ENCODE results near the gene BICD2. TPM values are rescaled to one million over a fixed set of nuclear protein-coding genes. Genes with fewer than 3 reads are reported as not detected.
A peak's percentile ranks its signal among the peaks of the same experiment; 100 is the strongest.

Gene BICD2
- total RNA-seq, 2 experiments from 2014 or later: 13.3 to 14.2 TPM

GRCh38 chr9:92671323-92671722 lies 93.3 kb downstream of the BICD2 start:
- peak overlapping the region; percentile 96 for H3K4me3 Mint-ChIP-seq
- no peaks in the 10 kb centered on the region for H3K9me3 Mint-ChIP-seq (ENCODE audit: low read depth)
- intact Hi-C loops (cut with DNase I, micrococcal nuclease): loop anchor here in 1 of 2 experiments (2.0 to 5.0 kb wide), 3 partner anchors 35 to 1495 kb away; no protein-coding TSS in a partner anchor
- POLR2A ChIA-PET: interaction anchor here (0.7 kb wide), 1 partner anchor 512 kb away, joined by 5 read pairs; no protein-coding TSS in a partner anchor
- DNase-seq: peak; percentile 23
- peaks cover 25% of the 10 kb centered on the region for H3K4me1 Mint-ChIP-seq
- H3K36me3 Mint-ChIP-seq (ENCODE audit: low read depth): peaks cover 7% of the 10 kb centered on the region
- no peaks in the 10 kb centered on the region for H3K27me3 Mint-ChIP-seq
- CTCF ChIA-PET: interaction anchor here (0.6 to 2.2 kb wide), 5 partner anchors 40 to 120 kb away, joined by 3 to 15 read pairs (median 3); no protein-coding TSS in a partner anchor
- peak overlapping the region; percentile 63 for H3K27ac Mint-ChIP-seq
- ATAC-seq: no peak

- intact Hi-C loops (cut with DNase I, micrococcal nuclease): loop anchor here (1.0 to 10.0 kb wide), 10 partner anchors 37 to 1497 kb away; partner anchors contain the start of genes CENPP (in 1 of the 2), FAM120A (in 1 of the 2), FAM120AOS (in 1 of the 2) and IARS1 (in 1 of the 2)
- CTCF ChIA-PET: interaction anchor here (0.7 to 2.2 kb wide), 7 partner anchors 8 to 592 kb away, joined by 3 to 15 read pairs (median 3); no protein-coding TSS in a partner anchor
Observed at GRCh38 chr9:92669890-92670708, 94.5 kb downstream of the BICD2 start, which contains the start of gene IPPK. Gene IPPK (minus strand): TSS chr9:92670131. CDS start chr9:92669988, 143 bp downstream.

GRCh38 chr9:92669527-92669889 lies 95.1 kb downstream of the BICD2 start:
- Mint-ChIP-seq H3K4me3 (peak overlapping the region; percentile 96), H3K36me3 (ENCODE audit: low read depth) (peaks cover 14% of the 10 kb centered on the region), H3K4me1 (peaks cover 39% of the 10 kb centered on the region), H3K27ac (peak overlapping the region; percentile 48), H3K9me3 (ENCODE audit: low read depth) (no peaks in the 10 kb centered on the region), H3K27me3 (no peaks in the 10 kb centered on the region)
- ATAC-seq (peak; percentile 0), DNase-seq (peak; percentile 57)
- intact Hi-C loops (cut with DNase I, micrococcal nuclease): loop anchor here in 1 of 2 experiments (10.0 kb wide), 1 partner anchor 785 kb away; the partner anchor contains the start of genes FAM120A and FAM120AOS
- ChIA-PET POLR2A (interaction anchor here (0.6 to 1.4 kb wide), 4 partner anchors 94 to 344 kb away, joined by 3 to 8 read pairs (median 5); partner anchors contain the start of genes BICD2, CENPP and NOL8), CTCF (interaction anchor here (1.0 to 2.2 kb wide), 3 partner anchors 47 to 591 kb away, joined by 3 to 15 read pairs (median 4); no protein-coding TSS in a partner anchor)

More at GRCh38 chr9:92669890-92670708, 94.5 kb downstream of the BICD2 start, which contains the start of gene IPPK:
- DNase-seq: peak; percentile 99
- Mint-ChIP-seq H3K36me3 (ENCODE audit: low read depth) (peaks cover 9% of the 10 kb centered on the region), H3K4me3 (peak within 1 kb of the TSS; percentile 96), H3K27me3 (no peaks in the 10 kb centered on the region), H3K27ac (peak within 1 kb of the TSS; percentile 93), H3K9me3 (ENCODE audit: low read depth) (no peaks in the 10 kb centered on the region), H3K4me1 (peaks cover 33% of the 10 kb centered on the region)
- POLR2A ChIA-PET: interaction anchor here (0.5 to 1.4 kb wide), 8 partner anchors 93 to 1499 kb away, joined by 3 to 8 read pairs (median 4); partner anchors contain the start of genes BICD2, CENPP and NOL8
- peak; percentile 94 for ATAC-seq

- no peaks in the 10 kb centered on the region for H3K9me3 Mint-ChIP-seq (ENCODE audit: low read depth)
- no peaks in the 10 kb centered on the region for H3K27me3 Mint-ChIP-seq
- DNase-seq (peak; percentile 71), ATAC-seq (peak; percentile 10)
- intact Hi-C loops (cut with DNase I, micrococcal nuclease): loop anchor here in 1 of 2 experiments (10.0 kb wide), 1 partner anchor 786 kb away; the partner anchor contains the start of genes FAM120A and FAM120AOS
- H3K36me3 Mint-ChIP-seq (ENCODE audit: low read depth): peaks cover 14% of the 10 kb centered on the region
- H3K4me3 Mint-ChIP-seq: peak overlapping the region; percentile 96
- H3K4me1 Mint-ChIP-seq: peaks cover 44% of the 10 kb centered on the region
- CTCF ChIA-PET: interaction anchor here (0.6 kb wide), 2 partner anchors 102 to 153 kb away, joined by 3 read pairs; no protein-coding TSS in a partner anchor
- peak overlapping the region; percentile 48 for H3K27ac Mint-ChIP-seq
- POLR2A ChIA-PET: no interaction called here
Observed at GRCh38 chr9:92668746-92669526, 95.7 kb downstream of the BICD2 start.

GRCh38 chr9:92666912-92667532 lies 97.6 kb downstream of the BICD2 start:
- no peak overlapping the region for H3K27ac Mint-ChIP-seq
- H3K9me3 Mint-ChIP-seq (ENCODE audit: low read depth): no peaks in the 10 kb centered on the region
- no peaks in the 10 kb centered on the region for H3K27me3 Mint-ChIP-seq
- DNase-seq: no peak
- ChIA-PET CTCF (no interaction called here), POLR2A (interaction anchor here (0.6 kb wide), 1 partner anchor 282 kb away, joined by 4 read pairs; no protein-coding TSS in a partner anchor)
- H3K4me3 Mint-ChIP-seq: no peak overlapping the region
- intact Hi-C loops (cut with DNase I, micrococcal nuclease): loop anchor here in 1 of 2 experiments (10.0 kb wide), 1 partner anchor 788 kb away; the partner anchor contains the start of genes FAM120A and FAM120AOS
- peaks cover 49% of the 10 kb centered on the region for H3K4me1 Mint-ChIP-seq
- peaks cover 15% of the 10 kb centered on the region for H3K36me3 Mint-ChIP-seq (ENCODE audit: low read depth)
- ATAC-seq: no peak

- Mint-ChIP-seq H3K27ac (peak overlapping the region; percentile 27), H3K4me1 (peaks cover 52% of the 10 kb centered on the region), H3K9me3 (ENCODE audit: low read depth) (no peaks in the 10 kb centered on the region), H3K27me3 (no peaks in the 10 kb centered on the region), H3K36me3 (ENCODE audit: low read depth) (peaks cover 15% of the 10 kb centered on the region), H3K4me3 (no peak overlapping the region)
- DNase-seq: no peak
- CTCF ChIA-PET: interaction anchor here (0.6 kb wide), 1 partner anchor 124 kb away, joined by 3 read pairs; no protein-coding TSS in a partner anchor
- no peak for ATAC-seq
- intact Hi-C loops (cut with DNase I, micrococcal nuclease): loop anchor here in 1 of 2 experiments (10.0 kb wide), 1 partner anchor 789 kb away; the partner anchor contains the start of genes FAM120A and FAM120AOS
- POLR2A ChIA-PET: interaction anchor here (0.5 kb wide), 1 partner anchor 183 kb away, joined by 3 read pairs; no protein-coding TSS in a partner anchor
Observed at GRCh38 chr9:92666236-92666635, 98.4 kb downstream of the BICD2 start.

GRCh38 chr9:92665836-92666235 lies 98.8 kb downstream of the BICD2 start:
- no peak overlapping the region for H3K4me3 Mint-ChIP-seq
- ChIA-PET CTCF (interaction anchor here (0.6 kb wide), 2 partner anchors 23 to 125 kb away, joined by 3 read pairs; no protein-coding TSS in a partner anchor), POLR2A (interaction anchor here (0.5 kb wide), 1 partner anchor 183 kb away, joined by 3 read pairs; no protein-coding TSS in a partner anchor)
- H3K27me3 Mint-ChIP-seq: no peaks in the 10 kb centered on the region
- ATAC-seq: no peak
- H3K36me3 Mint-ChIP-seq (ENCODE audit: low read depth): peaks cover 15% of the 10 kb centered on the region
- peak overlapping the region; percentile 27 for H3K27ac Mint-ChIP-seq
- peaks cover 50% of the 10 kb centered on the region for H3K4me1 Mint-ChIP-seq
- DNase-seq: no peak
- intact Hi-C loops (cut with DNase I, micrococcal nuclease): loop anchor here in 1 of 2 experiments (10.0 kb wide), 1 partner anchor 789 kb away; the partner anchor contains the start of genes FAM120A and FAM120AOS
- H3K9me3 Mint-ChIP-seq (ENCODE audit: low read depth): no peaks in the 10 kb centered on the region

GRCh38 chr9:92664394-92665152 lies 100.1 kb downstream of the BICD2 start:
- H3K27ac Mint-ChIP-seq: peak overlapping the region; percentile 84
- intact Hi-C loops (cut with DNase I, micrococcal nuclease): loop anchor here in 1 of 2 experiments (10.0 kb wide), 1 partner anchor 790 kb away; the partner anchor contains the start of genes FAM120A and FAM120AOS
- no peaks in the 10 kb centered on the region for H3K27me3 Mint-ChIP-seq
- ATAC-seq (peak; percentile 76), DNase-seq (peak; percentile 62)
- H3K36me3 Mint-ChIP-seq (ENCODE audit: low read depth): peaks cover 15% of the 10 kb centered on the region
- H3K4me1 Mint-ChIP-seq: peaks cover 50% of the 10 kb centered on the region
- CTCF ChIA-PET: interaction anchor here (0.6 to 1.1 kb wide), 2 partner anchors 10 to 902 kb away, joined by 3 read pairs; no protein-coding TSS in a partner anchor
- H3K9me3 Mint-ChIP-seq (ENCODE audit: low read depth): no peaks in the 10 kb centered on the region
- H3K4me3 Mint-ChIP-seq: no peak overlapping the region
- POLR2A ChIA-PET: interaction anchor here (0.6 to 0.7 kb wide), 2 partner anchors 21 to 47 kb away, joined by 3 to 14 read pairs; no protein-coding TSS in a partner anchor

GRCh38 chr9:92663951-92664350 lies 100.7 kb downstream of the BICD2 start:
- no peak for ATAC-seq
- intact Hi-C loops (cut with DNase I, micrococcal nuclease): loop anchor here in 1 of 2 experiments (10.0 kb wide), 1 partner anchor 791 kb away; the partner anchor contains the start of genes FAM120A and FAM120AOS
- Mint-ChIP-seq H3K4me1 (peaks cover 50% of the 10 kb centered on the region), H3K36me3 (ENCODE audit: low read depth) (peaks cover 15% of the 10 kb centered on the region), H3K4me3 (no peak overlapping the region), H3K27me3 (no peaks in the 10 kb centered on the region), H3K9me3 (ENCODE audit: low read depth) (no peaks in the 10 kb centered on the region), H3K27ac (no peak overlapping the region)
- ChIA-PET POLR2A (no interaction called here), CTCF (interaction anchor here (0.8 kb wide), 1 partner anchor 15 kb away, joined by 3 read pairs; no protein-coding TSS in a partner anchor)
- no peak for DNase-seq

All from activated CD4-positive, alpha-beta T cell treated with anti-CD3 and anti-CD28 coated beads for 36 hours (primary cell).